Gastroesophageal sphincter (tissue), 3 donors: ENCODE results near the gene HAPSTR1.

Source experiments
- EP300 ChIP-seq: sonication (generic); formaldehyde crosslinking; IDR thresholded peaks from one replicate; pipeline ENCODE4 v1.6.1; 2017; ENCODE audit warnings: antibody characterized with exemption, mild to moderate bottlenecking
- POLR2AphosphoS5 ChIP-seq: sonication (generic); formaldehyde crosslinking; IDR thresholded peaks from one replicate; pipeline ENCODE4 v1.6.1; 2017; ENCODE audit warnings: antibody characterized with exemption
- TF ChIP-seq, protein P1 (sequence below), 4 experiments: fragments of 200-600 bp in 2 of 4; fragments of 450-650 bp in 2 of 4; sonication (generic) in 1 of 4; IDR thresholded peaks; one replicate each; pipeline ENCODE4 v1.5.1; 2017 to 2019; ENCODE audit warnings: antibody characterized with exemption in 4 of 4, mild to moderate bottlenecking in 2 of 4, moderate library complexity in 2 of 4

DNA sequence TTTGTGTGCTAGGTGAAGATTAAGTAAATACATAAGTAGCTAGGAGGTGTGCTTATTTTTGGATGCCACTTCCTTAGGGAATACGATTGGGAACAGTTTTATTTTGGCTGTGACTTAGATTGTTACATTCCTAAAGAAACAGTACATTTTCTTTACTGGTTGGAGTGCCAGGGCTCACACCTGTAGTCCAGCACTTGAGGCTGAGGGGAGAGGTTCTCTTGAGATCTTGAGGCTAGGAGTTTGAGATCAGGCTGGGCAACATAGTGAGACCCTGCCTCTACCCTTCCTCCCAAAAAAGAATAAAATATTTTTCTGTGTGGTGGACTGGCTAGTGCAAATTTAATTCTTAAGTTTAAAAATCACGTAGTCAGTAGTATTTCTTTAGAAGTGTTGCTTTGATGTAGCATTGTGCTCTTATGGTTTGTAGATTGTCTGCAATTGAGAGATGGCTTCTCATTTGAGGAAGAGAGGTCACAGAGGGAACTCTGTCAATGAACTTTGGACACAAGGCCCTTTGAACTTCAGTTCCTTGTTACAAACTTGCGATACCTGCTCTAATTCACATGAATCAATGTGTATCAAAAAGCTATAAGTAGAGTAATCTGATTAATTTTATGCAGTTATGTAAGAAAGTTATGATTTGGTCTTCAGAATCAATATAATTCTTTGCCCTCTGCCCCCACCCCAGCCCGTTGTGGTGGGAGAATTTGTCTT is 7.1 kb downstream of the HAPSTR1 start:
- TF ChIP-seq EP300: no peak
- TF ChIP-seq, protein P1, sequence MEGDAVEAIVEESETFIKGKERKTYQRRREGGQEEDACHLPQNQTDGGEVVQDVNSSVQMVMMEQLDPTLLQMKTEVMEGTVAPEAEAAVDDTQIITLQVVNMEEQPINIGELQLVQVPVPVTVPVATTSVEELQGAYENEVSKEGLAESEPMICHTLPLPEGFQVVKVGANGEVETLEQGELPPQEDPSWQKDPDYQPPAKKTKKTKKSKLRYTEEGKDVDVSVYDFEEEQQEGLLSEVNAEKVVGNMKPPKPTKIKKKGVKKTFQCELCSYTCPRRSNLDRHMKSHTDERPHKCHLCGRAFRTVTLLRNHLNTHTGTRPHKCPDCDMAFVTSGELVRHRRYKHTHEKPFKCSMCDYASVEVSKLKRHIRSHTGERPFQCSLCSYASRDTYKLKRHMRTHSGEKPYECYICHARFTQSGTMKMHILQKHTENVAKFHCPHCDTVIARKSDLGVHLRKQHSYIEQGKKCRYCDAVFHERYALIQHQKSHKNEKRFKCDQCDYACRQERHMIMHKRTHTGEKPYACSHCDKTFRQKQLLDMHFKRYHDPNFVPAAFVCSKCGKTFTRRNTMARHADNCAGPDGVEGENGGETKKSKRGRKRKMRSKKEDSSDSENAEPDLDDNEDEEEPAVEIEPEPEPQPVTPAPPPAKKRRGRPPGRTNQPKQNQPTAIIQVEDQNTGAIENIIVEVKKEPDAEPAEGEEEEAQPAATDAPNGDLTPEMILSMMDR (IDR thresholded peaks at IDR 0.05): no peak
- no peak for TF ChIP-seq POLR2AphosphoS5
